Measurements from ENCODE around the gene C2CD4B.

C2CD4B gene

DNA sequence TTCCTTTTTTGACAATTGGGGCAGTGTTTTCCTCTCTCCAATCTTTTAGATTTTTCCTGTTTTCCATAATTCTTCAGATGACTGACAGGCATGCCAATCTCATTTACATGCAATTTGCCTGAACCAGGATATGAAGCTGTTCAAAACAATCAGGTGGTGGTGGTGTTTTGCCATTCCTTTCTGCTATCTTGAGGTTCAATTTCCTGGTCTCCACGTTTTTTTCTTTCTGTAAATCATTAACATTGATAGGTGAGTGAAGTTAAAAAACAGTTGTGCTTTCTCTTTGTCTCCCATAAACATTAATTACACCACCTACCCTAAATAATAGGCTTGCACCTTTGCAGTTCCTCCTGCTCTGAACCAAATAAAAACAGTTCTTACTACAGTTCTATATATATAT, 49.2 kb downstream of the C2CD4B start:
- DNase-seq: no peak

Measured in bone marrow (tissue), 2 donors.